HG03045 (cell line): Measurements from ENCODE around the gene RELT.

ENCODE experiments used
- ATAC-seq: cut with Tn5 transposase; IDR thresholded peaks from one replicate; pipeline ENCODE4 v1.9.1; 2021; ENCODE audit warnings: mild to moderate bottlenecking, moderate library complexity; ENCODE audit not compliant: unreplicated experiment

The RELT gene

GRCh38 chr11:73389916-73390315 is 13.7 kb downstream of the RELT start:
- no peak for ATAC-seq

GRCh38 chr11:73390601-73391565 is 14.7 kb downstream of the RELT start:
- no peak for ATAC-seq

GRCh38 chr11:73391665-73392064 is 15.5 kb downstream of the RELT start:
- no peak for ATAC-seq

DNA sequence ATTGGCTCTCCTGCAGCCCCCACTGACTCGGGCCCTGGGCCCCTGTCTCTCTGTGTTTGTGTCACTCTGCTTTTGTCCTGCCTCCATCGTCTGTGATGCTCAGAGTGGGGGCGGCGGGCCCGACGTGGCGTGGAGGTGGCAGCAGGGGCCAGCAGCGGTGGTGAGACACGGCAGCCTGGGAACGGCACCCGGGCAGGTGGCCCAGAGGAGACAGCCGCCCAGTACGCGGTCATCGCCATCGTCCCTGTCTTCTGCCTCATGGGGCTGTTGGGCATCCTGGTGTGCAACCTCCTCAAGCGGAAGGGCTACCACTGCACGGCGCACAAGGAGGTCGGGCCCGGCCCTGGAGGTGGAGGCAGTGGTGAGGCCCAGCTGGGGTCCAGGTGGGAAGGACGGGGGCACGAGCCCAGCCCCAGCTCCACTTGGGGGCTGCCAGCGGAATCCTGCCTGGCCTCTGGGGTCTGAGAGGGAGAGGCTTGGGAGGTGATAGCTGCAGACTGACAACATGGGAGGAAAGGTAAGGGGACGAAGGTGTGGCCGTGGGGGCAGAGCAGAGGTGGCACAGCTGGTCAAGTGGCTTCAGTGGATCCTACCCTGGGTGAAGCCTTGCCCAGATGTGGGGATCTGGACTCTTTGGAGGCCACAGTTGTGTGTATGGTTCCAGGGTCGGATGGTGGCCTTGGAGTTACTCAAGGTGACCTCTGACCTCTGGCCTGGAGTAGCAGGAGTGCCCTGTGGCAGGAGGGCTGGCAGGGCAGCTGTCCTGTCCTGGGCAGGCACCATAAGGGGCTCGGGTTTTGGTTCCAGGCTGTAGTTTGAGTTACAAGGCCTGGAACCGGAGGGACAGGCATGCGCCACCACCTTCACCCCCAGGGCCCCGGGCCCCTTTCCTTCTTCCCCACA is 16.2 kb downstream of the RELT start:
- ATAC-seq = no peak

DNA sequence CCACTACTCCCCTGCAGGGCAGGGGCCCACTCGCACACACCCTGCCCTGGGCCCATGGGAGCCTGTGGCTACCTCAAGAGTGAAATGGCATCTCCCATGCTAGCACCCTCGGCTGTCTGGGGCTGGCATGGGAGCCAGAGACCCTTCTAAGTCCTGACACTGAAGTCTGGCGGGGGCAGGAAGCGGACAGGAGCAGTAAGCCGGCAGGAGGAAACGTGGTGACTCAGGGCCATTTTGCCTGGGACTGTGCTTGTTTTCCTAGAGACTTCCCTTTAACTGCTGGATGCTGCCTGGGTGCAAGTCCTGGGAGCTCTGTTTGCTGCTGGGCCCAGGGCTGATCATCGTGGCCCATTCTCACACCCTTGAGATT is 16.8 kb downstream of the RELT start:
- no peak for ATAC-seq

- ATAC-seq = no peak
Observed at GRCh38 chr11:73393479-73394415, 17.5 kb downstream of the RELT start.

GRCh38 chr11:73394416-73395296 is 18.5 kb downstream of the RELT start:
- no peak for ATAC-seq

- no peak for ATAC-seq
Observed at GRCh38 chr11:73395297-73396208, 19.4 kb downstream of the RELT start.

DNA sequence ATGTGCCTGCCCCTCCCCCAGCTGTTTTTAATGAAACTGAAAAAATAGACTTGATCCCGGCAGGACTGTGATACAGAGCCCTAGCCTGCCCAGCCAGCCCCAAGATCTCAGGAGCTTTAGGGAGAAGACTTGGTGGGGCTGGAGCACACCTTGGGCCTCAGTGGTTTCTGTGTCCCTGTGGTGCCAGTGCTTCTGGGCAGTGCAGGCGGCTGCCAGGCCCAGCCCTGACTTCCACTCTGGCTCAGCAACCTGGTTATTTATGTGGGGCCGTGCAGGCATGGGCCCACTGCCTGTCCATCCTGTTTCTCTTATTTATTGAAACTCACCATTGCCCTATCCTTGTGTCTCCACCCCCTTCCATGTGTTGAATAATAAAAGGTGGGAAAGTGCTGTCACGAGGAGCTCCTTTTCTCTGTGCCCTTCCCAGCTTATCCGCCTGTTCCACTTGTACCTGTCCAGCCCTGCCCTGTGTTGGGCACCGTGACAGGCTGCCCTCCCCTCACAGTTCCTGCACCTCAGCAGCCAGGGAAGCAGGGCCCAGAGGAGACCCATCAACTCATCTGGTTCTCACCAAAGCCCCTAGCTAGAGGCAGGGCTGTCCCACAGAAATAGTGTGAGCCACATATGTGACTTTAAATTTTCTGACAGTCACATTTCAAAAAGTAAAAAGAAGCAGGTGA is 20.2 kb downstream of the RELT start:
- no peak for ATAC-seq

- ATAC-seq = no peak
Observed at GRCh38 chr11:73396985-73397384, 20.8 kb downstream of the RELT start.

DNA sequence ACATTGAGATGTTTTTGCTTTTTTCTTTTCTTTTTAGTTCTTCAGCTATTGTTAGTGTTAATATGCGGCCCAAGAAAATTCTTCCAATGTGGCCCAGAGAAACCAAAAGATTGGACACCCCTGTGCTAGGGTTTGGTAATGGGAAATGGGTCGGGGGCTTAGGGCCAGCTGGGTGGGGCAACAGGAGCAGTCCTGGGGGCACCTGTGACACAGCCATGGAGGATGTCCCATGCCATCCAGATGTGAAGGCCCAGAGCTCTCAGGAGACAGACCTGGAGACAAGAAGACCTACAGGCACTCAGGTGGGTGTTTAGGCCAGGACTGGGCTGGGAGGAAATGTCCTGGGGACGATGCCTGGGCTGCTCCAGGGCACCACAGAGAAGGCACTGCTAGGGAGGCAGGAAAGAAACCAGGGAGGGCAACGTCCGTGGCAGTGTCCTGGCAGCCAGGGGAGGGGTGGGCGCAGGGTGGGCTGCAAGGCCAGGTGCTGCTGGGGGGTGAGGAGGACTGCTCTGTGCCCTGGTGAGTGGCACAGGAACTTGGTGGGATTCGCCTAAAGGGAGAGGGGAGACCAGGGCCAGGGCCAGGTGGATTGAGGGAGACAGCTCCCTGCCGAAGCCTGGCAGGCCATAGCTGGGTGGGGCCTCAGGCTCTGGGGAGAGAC is 21.4 kb downstream of the RELT start:
- no peak for ATAC-seq

GRCh38 chr11:73398132-73398526 is 21.9 kb downstream of the RELT start:
- ATAC-seq = no peak

DNA sequence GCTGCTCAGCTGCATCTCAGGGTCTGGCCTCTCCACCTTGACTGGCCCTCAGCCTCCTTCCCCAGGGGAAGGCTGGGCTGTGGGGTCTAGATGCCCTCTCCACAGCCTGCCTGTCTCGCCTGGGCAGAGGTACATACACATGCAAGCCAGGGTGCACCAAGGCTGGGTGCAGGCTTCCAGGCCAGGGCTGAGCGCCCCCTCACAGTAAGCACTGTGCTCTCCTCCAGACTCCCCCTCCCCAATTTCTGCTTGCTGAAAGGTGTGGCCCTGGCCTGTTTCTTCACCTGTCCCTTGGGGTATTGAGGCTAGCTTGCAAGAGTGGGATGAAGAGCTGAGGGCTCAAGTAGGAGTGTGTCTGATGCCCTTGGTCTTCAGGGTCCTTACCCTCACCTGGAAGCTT is 22.5 kb downstream of the RELT start:
- ATAC-seq = no peak

DNA sequence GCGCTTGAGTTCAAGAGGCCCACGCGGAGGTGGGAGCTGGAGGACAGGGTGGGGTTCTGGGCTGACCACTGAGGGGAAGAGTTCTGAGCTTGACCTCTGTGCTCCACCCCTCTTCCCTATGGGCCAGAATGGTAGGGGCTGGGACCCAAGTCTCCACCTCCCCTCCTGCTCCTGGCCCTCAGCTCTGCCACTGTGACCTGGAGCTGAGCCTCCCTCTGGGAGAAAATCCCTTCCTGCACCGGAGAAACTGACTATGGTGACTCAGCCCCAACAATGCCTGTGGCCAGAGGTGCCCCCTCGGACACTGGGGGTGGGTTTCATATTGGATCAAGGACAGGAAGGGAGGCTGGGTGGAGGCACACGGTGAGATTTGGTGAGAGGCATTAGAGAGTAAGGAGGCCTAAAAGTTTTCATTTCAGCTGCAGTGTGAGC is 23.0 kb downstream of the RELT start:
- ATAC-seq = no peak

DNA sequence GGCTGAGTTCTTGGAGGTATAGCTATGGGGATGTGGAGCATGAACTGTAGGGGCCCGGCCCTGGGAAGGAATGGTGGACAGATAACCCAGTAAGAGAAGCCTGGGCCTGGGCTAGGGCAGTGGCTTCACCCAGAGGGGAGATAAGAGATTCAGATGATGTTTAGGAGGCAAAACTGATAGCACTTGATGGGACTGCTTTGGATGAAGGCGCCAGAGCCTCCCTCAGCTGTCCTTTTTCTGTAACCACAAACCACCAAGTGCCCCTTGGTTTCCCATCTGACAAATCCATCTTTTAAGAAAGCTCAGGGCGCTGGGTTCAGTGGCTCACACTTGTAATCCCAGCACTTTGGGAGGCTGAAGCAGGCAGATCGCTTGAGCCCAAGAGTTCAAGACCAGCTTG is 23.4 kb downstream of the RELT start:
- no peak for ATAC-seq

DNA sequence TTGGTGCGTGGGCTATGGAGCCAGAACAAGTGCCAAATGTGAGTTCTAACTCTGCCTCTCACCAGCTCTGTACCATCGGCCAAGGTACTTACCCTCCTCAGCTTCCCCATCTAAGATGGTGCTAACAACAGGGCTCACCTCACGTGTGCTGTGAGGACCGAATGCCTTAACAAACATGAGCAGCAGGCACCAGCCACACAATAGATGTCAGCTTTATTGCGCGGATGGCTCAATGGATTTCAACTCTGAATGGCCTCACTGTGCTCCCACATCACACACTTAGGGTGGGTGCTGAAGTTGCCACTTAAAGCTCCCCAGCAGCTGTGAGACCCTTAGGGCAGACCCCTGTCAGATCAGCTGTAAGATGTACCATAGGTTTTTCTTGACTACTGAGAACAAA is 24.1 kb downstream of the RELT start:
- no peak for ATAC-seq

DNA sequence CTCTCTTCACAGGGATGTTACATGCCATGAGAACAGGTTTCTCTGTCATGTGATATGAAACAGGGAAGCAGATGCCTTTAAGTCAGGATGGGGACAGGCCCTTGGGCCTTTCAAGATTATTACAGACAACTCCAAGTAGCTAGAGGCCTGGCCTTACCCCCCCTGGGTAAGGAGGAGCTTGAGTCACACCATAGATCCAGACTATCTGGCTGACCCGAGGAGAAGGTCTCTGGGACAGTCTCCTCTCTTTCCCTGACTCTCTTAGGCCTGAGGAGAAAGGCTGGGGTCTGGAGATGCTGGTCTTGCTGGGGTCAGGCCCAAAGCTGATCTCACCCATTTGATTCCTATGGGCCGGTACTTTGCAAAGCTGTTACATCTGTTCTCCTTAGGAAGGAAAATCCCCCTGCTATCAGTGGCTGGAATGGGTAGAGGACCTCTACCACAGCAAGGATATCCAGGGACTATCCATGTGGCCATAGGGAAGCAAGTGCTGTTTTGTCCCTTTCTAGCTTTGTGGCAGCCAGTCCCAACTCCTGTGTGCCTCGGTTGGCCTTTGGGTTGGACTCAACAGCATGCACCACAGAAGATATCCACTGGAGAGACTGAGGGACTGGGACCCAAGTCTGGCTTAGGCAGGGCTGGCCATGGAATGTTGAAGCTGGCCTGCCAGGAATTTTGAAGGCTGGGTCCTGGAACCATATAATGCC is 25.2 kb downstream of the RELT start:
- no peak for ATAC-seq
